ENCODE results near the gene PAX5.

The PAX5 gene

GRCh38 chr9:36867241-36867640, 166.8 kb downstream of the PAX5 start:
- H4K20me1 ChIP-seq (ENCODE audit: control insufficient read depth, insufficient read depth, low read depth, low read length): peaks cover 22% of the 10 kb centered on the region; the same call in 1 of the 2 replicates
- H3K27ac ChIP-seq (ENCODE audit: low read depth, low read length): no peak overlapping the region
- H3K9me3 ChIP-seq (ENCODE audit: control insufficient read depth, insufficient read depth, low read length): no peaks in the 10 kb centered on the region
- H3K9me2 ChIP-seq (replicated peaks; ENCODE audit: control insufficient read depth, low read length): no peaks in the 10 kb centered on the region
- H3K4me2 ChIP-seq (ENCODE audit: low read length): no peak overlapping the region; the same call in 1 of the 2 replicates
- peaks cover 81% of the 10 kb centered on the region for H3K79me2 ChIP-seq (ENCODE audit: control insufficient read depth, low read length)
- peaks cover 89% of the 10 kb centered on the region for H3K36me3 ChIP-seq (ENCODE audit: control insufficient read depth, low read length)
- H3F3A ChIP-seq (ENCODE audit: control insufficient read depth, insufficient read depth): peaks cover 10% of the 10 kb centered on the region; the same call in 1 of the 2 replicates
- no peaks in the 10 kb centered on the region for H3K27me3 ChIP-seq (ENCODE audit: control insufficient read depth, low read length)
- no peak overlapping the region for H3K4me3 ChIP-seq (ENCODE audit: low read length)
- TF ChIP-seq EZH2phosphoT487 (IDR thresholded peaks at IDR 0.05; ENCODE audit: borderline replicate concordance, low read length) (no peak), CTCF (IDR thresholded peaks at IDR 0.05; ENCODE audit: low read depth, low read length, poor library complexity, severe bottlenecking) (no peak)
- H3K4me1 ChIP-seq (ENCODE audit: control insufficient read depth, low read length): peaks cover 52% of the 10 kb centered on the region

DNA sequence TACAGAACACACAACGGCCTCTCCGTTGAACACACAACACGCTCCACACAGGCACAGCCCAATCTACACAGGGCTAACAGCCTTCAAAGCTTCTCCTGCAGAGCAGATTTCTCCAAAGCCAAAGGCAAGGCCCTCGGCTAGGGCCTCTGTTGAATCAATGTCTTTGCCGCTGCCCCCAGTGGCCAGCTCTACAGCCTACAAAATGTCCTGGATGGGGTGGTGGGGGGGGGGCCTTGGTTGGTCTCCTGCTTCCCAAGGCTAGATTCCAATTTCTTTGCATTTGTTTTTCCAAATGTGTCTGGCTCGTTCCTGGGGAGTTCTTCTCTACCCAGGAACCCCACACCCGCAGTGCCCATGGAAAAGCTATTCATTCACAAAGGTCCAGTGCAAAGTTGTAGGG, 167.2 kb downstream of the PAX5 start:
- Histone ChIP-seq H4K20me1 (ENCODE audit: control insufficient read depth, insufficient read depth, low read depth, low read length) (peaks cover 26% of the 10 kb centered on the region; the same call in 1 of the 2 replicates), H3F3A (ENCODE audit: control insufficient read depth, insufficient read depth) (peaks cover 10% of the 10 kb centered on the region; the same call in 1 of the 2 replicates), H3K27me3 (ENCODE audit: control insufficient read depth, low read length) (no peaks in the 10 kb centered on the region), H3K36me3 (ENCODE audit: control insufficient read depth, low read length) (peaks cover 89% of the 10 kb centered on the region), H3K27ac (ENCODE audit: low read depth, low read length) (no peak overlapping the region), H3K79me2 (ENCODE audit: control insufficient read depth, low read length) (peaks cover 81% of the 10 kb centered on the region), H3K9me2 (replicated peaks; ENCODE audit: control insufficient read depth, low read length) (no peaks in the 10 kb centered on the region), H3K9me3 (ENCODE audit: control insufficient read depth, insufficient read depth, low read length) (no peaks in the 10 kb centered on the region), H3K4me1 (ENCODE audit: control insufficient read depth, low read length) (peaks cover 52% of the 10 kb centered on the region), H3K4me2 (ENCODE audit: low read length) (peak overlapping the region; percentile 54; the same call in 1 of the 2 replicates), H3K4me3 (ENCODE audit: low read length) (no peak overlapping the region)
- TF ChIP-seq CTCF (IDR thresholded peaks at IDR 0.05; ENCODE audit: low read depth, low read length, poor library complexity, severe bottlenecking): peak; percentile 26
- TF ChIP-seq EZH2phosphoT487 (IDR thresholded peaks at IDR 0.05; ENCODE audit: borderline replicate concordance, low read length): no peak

- TF ChIP-seq CTCF (IDR thresholded peaks at IDR 0.05; ENCODE audit: low read depth, low read length, poor library complexity, severe bottlenecking): no peak
- TF ChIP-seq EZH2phosphoT487 (IDR thresholded peaks at IDR 0.05; ENCODE audit: borderline replicate concordance, low read length): no peak
- H3K9me2 ChIP-seq (replicated peaks; ENCODE audit: control insufficient read depth, low read length): no peaks in the 10 kb centered on the region
- H3K27ac ChIP-seq (ENCODE audit: low read depth, low read length): peak overlapping the region; percentile 66
- H3K9me3 ChIP-seq (ENCODE audit: control insufficient read depth, insufficient read depth, low read length): no peaks in the 10 kb centered on the region
- H3F3A ChIP-seq (ENCODE audit: control insufficient read depth, insufficient read depth): peaks cover 10% of the 10 kb centered on the region; the same call in 1 of the 2 replicates
- peak overlapping the region; percentile 54 for H3K4me2 ChIP-seq (ENCODE audit: low read length)
- H3K4me3 ChIP-seq (ENCODE audit: low read length): no peak overlapping the region
- H3K4me1 ChIP-seq (ENCODE audit: control insufficient read depth, low read length): peaks cover 52% of the 10 kb centered on the region
- peaks cover 89% of the 10 kb centered on the region for H3K36me3 ChIP-seq (ENCODE audit: control insufficient read depth, low read length)
- peaks cover 27% of the 10 kb centered on the region; the same call in 1 of the 2 replicates for H4K20me1 ChIP-seq (ENCODE audit: control insufficient read depth, insufficient read depth, low read depth, low read length)
- no peaks in the 10 kb centered on the region for H3K27me3 ChIP-seq (ENCODE audit: control insufficient read depth, low read length)
- peaks cover 81% of the 10 kb centered on the region for H3K79me2 ChIP-seq (ENCODE audit: control insufficient read depth, low read length)
Observed at GRCh38 chr9:36865731-36866635, 168.1 kb downstream of the PAX5 start.

All from DOHH2 (cell line).